Neuronal stem cell (in vitro differentiated cells): Measurements from ENCODE around the gene SUGCT.

Experiments used
- DNase-seq: peaks from one replicate; pipeline ENCODE4 v3.0.0-alpha.2; 2013; ENCODE audit warnings: low spot score
- H2AFZ ChIP-seq: one replicate; pipeline ENCODE4 v1.6.1; 2013; ENCODE audit warnings: mild to moderate bottlenecking, low read length, inconsistent platforms
- H2AK5ac ChIP-seq: 2 replicates; pipeline ENCODE4 v1.6.1; 2013; ENCODE audit warnings: low read depth, mild to moderate bottlenecking, inconsistent platforms, low read length, moderate library complexity, mixed read lengths
- H2BK120ac ChIP-seq: 2 replicates; pipeline ENCODE4 v1.6.1; 2013; ENCODE audit warnings: low read depth, mild to moderate bottlenecking, inconsistent platforms, low read length, moderate library complexity, mixed read lengths
- H2BK12ac ChIP-seq: one replicate; pipeline ENCODE4 v1.6.1; 2013; ENCODE audit warnings: low read length, inconsistent platforms
- H2BK15ac ChIP-seq: 2 replicates; pipeline ENCODE4 v1.6.1; 2013; ENCODE audit warnings: mild to moderate bottlenecking, low read length, inconsistent platforms, mixed read lengths
- H2BK5ac ChIP-seq: one replicate; pipeline ENCODE4 v1.6.1; 2013; ENCODE audit warnings: inconsistent platforms, mild to moderate bottlenecking, low read length, moderate library complexity
- H3K14ac ChIP-seq: one replicate; pipeline ENCODE4 v1.6.1; 2013; ENCODE audit warnings: low read length, inconsistent platforms
- H3K18ac ChIP-seq: 2 replicates; pipeline ENCODE4 v1.6.1; 2013; ENCODE audit warnings: low read length, inconsistent platforms
- H3K23ac ChIP-seq: 2 replicates; pipeline ENCODE4 v1.6.1; 2013; ENCODE audit warnings: low read depth, mild to moderate bottlenecking, mixed read lengths, low read length, inconsistent platforms; ENCODE audit not compliant: poor library complexity
- H3K27ac ChIP-seq: replicated peaks from 3 replicates; pipeline ENCODE4 v1.5.1; 2013; ENCODE audit warnings: low read length, inconsistent platforms
- H3K27me3 ChIP-seq, 3 experiments: 2 replicates each; pipeline ENCODE4 v1.6.1; 2013; ENCODE audit warnings: low read length in 3 of 3, mild to moderate bottlenecking in 2 of 3, inconsistent platforms in 1 of 3, low read depth in 1 of 3, mixed read lengths in 1 of 3, moderate library complexity in 1 of 3; ENCODE audit not compliant: control insufficient read depth in 3 of 3, insufficient read depth in 3 of 3
- H3K36me3 ChIP-seq, 2 donors: replicated peaks in 1 of 2; 2 replicates each; pipeline ENCODE4 v1.6.1; 2013; ENCODE audit warnings: low read length in 2 of 2; ENCODE audit not compliant: control insufficient read depth in 2 of 2, insufficient read depth in 2 of 2
- H3K4ac ChIP-seq: 2 replicates; pipeline ENCODE4 v1.6.1; 2013; ENCODE audit warnings: inconsistent platforms, mild to moderate bottlenecking, low read length, moderate library complexity
- H3K4me1 ChIP-seq, 2 donors: 1 replicate in 1 of 2; 2 replicates in 1 of 2; pipeline ENCODE4 v1.6.1; 2013; ENCODE audit warnings: low read length in 2 of 2, low read depth in 1 of 2; ENCODE audit not compliant: control insufficient read depth in 2 of 2, insufficient read depth in 1 of 2
- H3K4me2 ChIP-seq: one replicate; pipeline ENCODE4 v1.6.1; 2013; ENCODE audit warnings: mild to moderate bottlenecking, low read length, inconsistent platforms; ENCODE audit not compliant: insufficient read depth, poor library complexity, severe bottlenecking
- H3K4me3 ChIP-seq, 2 donors: 2 replicates each; pipeline ENCODE4 v1.5.1; 2013; ENCODE audit warnings: low read length in 2 of 2, mild to moderate bottlenecking in 2 of 2, inconsistent platforms in 1 of 2, moderate library complexity in 1 of 2
- H3K79me1 ChIP-seq: one replicate; pipeline ENCODE4 v1.6.1; 2013; ENCODE audit warnings: low read depth, mild to moderate bottlenecking, inconsistent platforms, low read length, moderate library complexity
- H3K9ac ChIP-seq: one replicate; pipeline ENCODE4 v1.6.1; 2013; ENCODE audit warnings: mild to moderate bottlenecking, low read depth, low read length, inconsistent platforms; ENCODE audit not compliant: poor library complexity
- H3K9me3 ChIP-seq, 2 donors: replicated peaks in 1 of 2; 2 replicates each; pipeline versions ENCODE3 to v1.6.1; 2013; ENCODE audit warnings: low read length in 2 of 2, mild to moderate bottlenecking in 2 of 2, inconsistent platforms in 1 of 2, low read depth in 1 of 2, mixed read lengths in 1 of 2, moderate library complexity in 1 of 2; ENCODE audit not compliant: control insufficient read depth in 2 of 2, insufficient read depth in 1 of 2
- H4K8ac ChIP-seq: one replicate; pipeline ENCODE4 v1.6.1; 2013; ENCODE audit warnings: low read depth, mild to moderate bottlenecking, inconsistent platforms, low read length, moderate library complexity
- H4K91ac ChIP-seq: one replicate; pipeline ENCODE4 v1.6.1; 2013; ENCODE audit warnings: low read length, low read depth, mild to moderate bottlenecking, inconsistent platforms; ENCODE audit not compliant: poor library complexity
- WGBS, 2 donors: extraction: QIAGEN DNeasy Blood & Tissue Kit; methylation state at CpG; one replicate each; pipeline ENCODE4 v1.1.7; 2013; ENCODE audit warnings: missing lambda C conversion rate in 2 of 2, mixed read lengths in 1 of 2; ENCODE audit not compliant: insufficient read length in 2 of 2, insufficient replicate concordance in 1 of 2; ENCODE audit errors: extremely low coverage in 2 of 2; 5-methylcytosine and 5-hydroxymethylcytosine counted together

SUGCT gene

DNA sequence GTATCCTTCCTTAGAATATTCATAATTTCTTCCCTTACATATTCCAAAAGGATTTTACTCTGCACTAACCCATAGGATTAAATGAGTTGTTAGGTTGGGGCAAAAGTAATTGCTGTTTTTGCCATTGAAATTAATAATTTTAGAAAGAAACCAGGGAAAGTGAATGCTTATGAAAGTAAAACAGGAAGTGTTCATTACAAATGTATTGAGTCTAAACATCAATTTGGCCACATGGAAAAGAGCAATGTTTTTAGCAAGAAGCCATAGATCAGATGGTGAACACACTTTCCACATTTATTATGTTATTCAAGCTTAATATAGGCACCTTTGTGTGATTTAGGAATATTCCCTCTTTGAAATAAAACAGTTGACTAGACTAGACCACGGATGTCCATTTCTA lies 102.9 kb downstream of the SUGCT start:
- Histone ChIP-seq H3K9me3 (no peaks in the 10 kb centered on the region), H3K27ac (no peak overlapping the region)

DNA sequence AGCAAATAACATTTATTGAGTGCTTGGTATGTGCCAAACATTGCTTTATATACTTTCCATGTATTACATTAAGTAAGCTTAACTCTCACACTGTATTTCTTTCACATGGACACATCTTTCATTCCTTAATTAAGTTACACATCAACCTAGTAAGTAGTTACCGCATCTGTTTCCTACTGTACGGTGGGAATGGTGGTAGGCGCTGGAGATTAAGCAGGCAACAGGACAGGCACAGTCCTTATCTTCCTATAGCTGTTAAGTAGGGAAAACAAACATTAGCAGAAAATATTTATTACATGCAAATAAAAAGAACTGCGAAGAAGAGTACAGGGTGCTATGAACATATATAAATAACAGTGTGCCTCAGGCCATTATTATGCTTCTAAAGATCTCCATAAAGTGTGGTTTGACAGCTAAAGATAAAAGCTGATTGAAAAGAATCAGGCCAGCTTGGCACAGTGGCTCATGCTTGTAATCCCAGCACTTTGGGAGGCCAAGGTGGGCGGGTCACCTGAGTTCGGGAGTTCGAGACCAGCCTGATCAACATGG lies 105.0 kb downstream of the SUGCT start:
- Histone ChIP-seq H3K14ac (no peak overlapping the region), H3K4ac (no peak overlapping the region), H3K36me3 (no peaks in the 10 kb centered on the region), H3K27me3 (no peaks in the 10 kb centered on the region), H3K27ac (no peak overlapping the region), H3K9me3 (no peaks in the 10 kb centered on the region), H3K9ac (no peak overlapping the region), H4K91ac (no peak overlapping the region), H3K18ac (no peak overlapping the region), H2BK120ac (no peak overlapping the region), H3K4me3 (no peak overlapping the region), H2AFZ (no peak overlapping the region), H2BK15ac (no peak overlapping the region), H2AK5ac (no peak overlapping the region), H2BK5ac (no peak overlapping the region), H3K79me1 (no peaks in the 10 kb centered on the region), H3K23ac (no peak overlapping the region), H2BK12ac (no peak overlapping the region), H4K8ac (no peak overlapping the region), H3K4me2 (no peak overlapping the region), H3K4me1 (peaks cover 0 to 4% of the 10 kb centered on the region in 2 donors)
- WGBS, 2 donors: no CpG with 5 or more reads among the region's 7 CpGs
- DNase-seq: no peak

More for the DNA sequence above, 102.9 kb downstream of the SUGCT start:
- Histone ChIP-seq H3K9ac (no peak overlapping the region), H3K18ac (no peak overlapping the region), H3K4me3 (no peak overlapping the region), H3K27me3 (no peaks in the 10 kb centered on the region), H3K4me1 (no peaks in the 10 kb centered on the region), H3K36me3 (no peaks in the 10 kb centered on the region), H3K14ac (no peak overlapping the region), H2BK15ac (no peak overlapping the region), H4K8ac (no peak overlapping the region), H2BK120ac (no peak overlapping the region), H3K4ac (no peak overlapping the region), H2BK5ac (no peak overlapping the region), H3K23ac (no peak overlapping the region), H2AK5ac (no peak overlapping the region), H4K91ac (no peak overlapping the region), H3K79me1 (no peaks in the 10 kb centered on the region), H3K4me2 (no peak overlapping the region), H2AFZ (no peak overlapping the region), H2BK12ac (no peak overlapping the region)
- no CpG with 5 or more reads among the region's 1 CpG for WGBS, 2 donors
- DNase-seq: no peak

DNA sequence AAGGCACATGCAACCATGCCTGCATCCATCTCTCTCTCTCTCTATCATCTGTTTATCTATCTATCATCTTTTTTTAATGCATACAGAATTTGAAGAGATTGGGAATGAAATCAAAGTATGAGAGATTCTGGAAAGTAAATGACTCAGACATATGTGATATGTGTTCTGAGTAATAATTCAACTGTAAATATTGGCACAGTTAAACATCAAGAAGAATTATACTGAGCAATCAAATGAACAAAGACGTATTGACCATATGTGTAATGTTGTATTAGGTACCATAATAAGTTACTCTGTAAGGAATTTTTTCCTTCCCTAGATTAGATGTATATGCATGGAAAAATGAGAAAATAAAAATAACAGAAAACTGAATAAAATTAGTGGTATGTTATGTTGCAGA lies 108.3 kb downstream of the SUGCT start:
- Histone ChIP-seq H4K8ac (no peak overlapping the region), H3K79me1 (no peaks in the 10 kb centered on the region), H3K36me3 (no peaks in the 10 kb centered on the region), H2BK15ac (no peak overlapping the region), H2BK5ac (no peak overlapping the region), H4K91ac (no peak overlapping the region), H3K27ac (no peak overlapping the region), H3K18ac (no peak overlapping the region), H3K9ac (no peak overlapping the region), H2BK12ac (no peak overlapping the region), H2AFZ (no peak overlapping the region), H3K4me3 (no peak overlapping the region), H3K4me2 (no peak overlapping the region), H3K27me3 (no peaks in the 10 kb centered on the region), H3K14ac (no peak overlapping the region), H2AK5ac (no peak overlapping the region), H3K4ac (no peak overlapping the region), H2BK120ac (no peak overlapping the region), H3K23ac (no peak overlapping the region), H3K4me1 (peaks cover 0 to 4% of the 10 kb centered on the region in 2 donors), H3K9me3 (no peaks in the 10 kb centered on the region)
- no peak for DNase-seq
- WGBS, 2 donors: no CpG with 5 or more reads among the region's 1 CpG

DNA sequence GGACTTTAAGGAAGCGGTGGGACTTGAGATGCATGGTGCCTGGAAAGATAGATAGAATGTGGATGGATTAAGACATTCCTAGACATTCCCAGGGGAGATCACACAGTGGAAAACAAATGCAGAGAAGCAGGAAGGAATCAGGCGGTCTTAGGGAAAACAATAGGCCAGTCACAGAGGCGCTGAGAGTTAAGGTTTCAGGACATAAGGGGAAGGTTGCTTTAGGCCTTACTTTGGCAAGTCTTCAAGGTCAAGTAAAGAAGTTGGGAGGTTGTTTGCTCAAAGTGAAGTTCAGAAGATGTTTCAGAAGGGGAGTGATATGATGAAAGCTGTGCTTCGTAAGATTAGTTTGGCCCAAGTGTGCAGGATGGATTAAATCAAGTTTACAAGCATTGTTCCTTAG lies 109.4 kb downstream of the SUGCT start:
- H3K18ac ChIP-seq: no peak overlapping the region
- H3K4me2 ChIP-seq: no peak overlapping the region
- no peak overlapping the region for H2BK5ac ChIP-seq
- H3K14ac ChIP-seq: no peak overlapping the region
- DNase-seq: no peak
- WGBS, 2 donors: 100% methylated on average over 1 of the region's 4 CpGs; no CpG with 5 or more reads in 1 of the 2 donors
- no peak overlapping the region for H3K23ac ChIP-seq
- H3K27me3 ChIP-seq: no peaks in the 10 kb centered on the region
- H2AFZ ChIP-seq: no peak overlapping the region
- H2BK12ac ChIP-seq: no peak overlapping the region
- H3K9me3 ChIP-seq: no peaks in the 10 kb centered on the region
- no peaks in the 10 kb centered on the region for H3K79me1 ChIP-seq
- no peaks in the 10 kb centered on the region for H3K36me3 ChIP-seq
- no peak overlapping the region for H2AK5ac ChIP-seq
- H3K4ac ChIP-seq: no peak overlapping the region
- H4K91ac ChIP-seq: no peak overlapping the region
- peaks cover 0 to 4% of the 10 kb centered on the region in 2 donors for H3K4me1 ChIP-seq
- H3K4me3 ChIP-seq: no peak overlapping the region
- H2BK120ac ChIP-seq: no peak overlapping the region
- no peak overlapping the region for H4K8ac ChIP-seq
- no peak overlapping the region for H3K9ac ChIP-seq
- no peak overlapping the region for H3K27ac ChIP-seq
- no peak overlapping the region for H2BK15ac ChIP-seq
